Liver (tissue), 9 donors: ENCODE measurements around the gene CCNG1. TPM values are rescaled to one million over a fixed set of nuclear protein-coding genes. Genes with fewer than 3 reads are reported as not detected.
"Not testable (repeated sequence)": the region's sequence is repeated elsewhere in the genome, so short reads cannot be mapped to it uniquely, and the experiment has no call there.

Experiments used
- DNase-seq: peaks from one replicate; pipeline ENCODE4 v3.0.0-alpha.2; 2017; ENCODE audit warnings: low spot score
- H3K27ac ChIP-seq, 2 donors: one replicate each; pipeline ENCODE4 v1.7.0; 2013; ENCODE audit warnings: inconsistent platforms in 2 of 2, low read length in 2 of 2, control low read depth in 1 of 2, low read depth in 1 of 2, mild to moderate bottlenecking in 1 of 2
- H3K27me3 ChIP-seq, 4 donors: one replicate each; pipeline versions ENCODE4 v1.6.1 to v1.7.0; 2013; ENCODE audit warnings: low read length in 3 of 4, inconsistent platforms in 1 of 4, mild to moderate bottlenecking in 1 of 4, moderate library complexity in 1 of 4; ENCODE audit not compliant: control insufficient read depth in 4 of 4, insufficient read depth in 4 of 4
- H3K36me3 ChIP-seq, 4 donors: one replicate each; pipeline versions ENCODE4 v1.6.1 to v1.7.0; 2013; ENCODE audit warnings: low read length in 3 of 4, mild to moderate bottlenecking in 3 of 4, low read depth in 1 of 4, moderate library complexity in 1 of 4; ENCODE audit not compliant: control insufficient read depth in 4 of 4, insufficient read depth in 3 of 4
- H3K4me1 ChIP-seq, 4 donors: one replicate each; pipeline versions ENCODE4 v1.6.1 to v1.7.0; 2013; ENCODE audit warnings: low read length in 3 of 4, mild to moderate bottlenecking in 3 of 4, moderate library complexity in 1 of 4; ENCODE audit not compliant: control insufficient read depth in 4 of 4, insufficient read depth in 4 of 4
- H3K4me3 ChIP-seq, 3 donors: one replicate each; pipeline versions ENCODE4 v1.6.1 to v1.7.0; 2013; ENCODE audit warnings: low read length in 3 of 3, control low read depth in 1 of 3, low read depth in 1 of 3, mild to moderate bottlenecking in 1 of 3
- H3K9ac ChIP-seq, 2 donors: one replicate each; pipeline ENCODE4 v1.7.0; 2013; ENCODE audit warnings: low read length in 2 of 2, mild to moderate bottlenecking in 2 of 2, moderate library complexity in 2 of 2, control low read depth in 1 of 2, low read depth in 1 of 2
- H3K9me3 ChIP-seq, 4 donors: one replicate each; pipeline versions ENCODE4 v1.6.1 to v1.7.0; 2013; ENCODE audit warnings: low read length in 3 of 4; ENCODE audit not compliant: control insufficient read depth in 4 of 4
- CTCF ChIP-seq: fragments of 150-350 bp; IDR thresholded peaks from 2 replicates; pipeline ENCODE4 v1.5.1; 2017; ENCODE audit warnings: improper control_type of control experiment, low read depth, low read length; ENCODE audit not compliant: missing input control
- EGR1 ChIP-seq, 2 donors: IDR thresholded peaks; 2 replicates each; pipeline ENCODE4 v1.6.1; 2016 to 2018; ENCODE audit warnings: antibody characterized with exemption in 2 of 2, low read depth in 2 of 2
- FOXA1 ChIP-seq: IDR thresholded peaks from 2 replicates; pipeline ENCODE4 v1.6.1; 2016; ENCODE audit warnings: antibody characterized with exemption
- FOXA2 ChIP-seq: IDR thresholded peaks from 2 replicates; pipeline ENCODE4 v1.6.1; 2016; ENCODE audit warnings: antibody characterized with exemption
- GABPA ChIP-seq, 2 donors: IDR thresholded peaks in 1 of 2; conservative IDR thresholded peaks in 1 of 2; 2 replicates each; pipeline ENCODE4 v1.6.1; 2016; ENCODE audit warnings: antibody characterized with exemption in 2 of 2, mild to moderate bottlenecking in 1 of 2, moderate library complexity in 1 of 2
- HNF4A ChIP-seq, 2 donors: conservative IDR thresholded peaks; 2 replicates each; pipeline ENCODE4 v1.6.1; 2016; ENCODE audit warnings: antibody characterized with exemption in 2 of 2, mild to moderate bottlenecking in 2 of 2
- HNF4G ChIP-seq: IDR thresholded peaks from 2 replicates; pipeline ENCODE4 v1.6.1; 2016; ENCODE audit warnings: antibody characterized with exemption
- JUND ChIP-seq, 2 donors: IDR thresholded peaks; 2 replicates each; pipeline ENCODE4 v1.6.1; 2016; ENCODE audit warnings: antibody characterized with exemption in 2 of 2
- NR2F2 ChIP-seq: IDR thresholded peaks from 2 replicates; pipeline ENCODE4 v1.6.1; 2016; ENCODE audit warnings: antibody characterized with exemption
- RAD21 ChIP-seq, 2 donors: IDR thresholded peaks; 2 replicates each; pipeline ENCODE4 v1.6.1; 2016; ENCODE audit warnings: antibody characterized with exemption in 2 of 2, mild to moderate bottlenecking in 2 of 2
- REST ChIP-seq: IDR thresholded peaks from 2 replicates; pipeline ENCODE4 v1.6.1; 2016; ENCODE audit warnings: antibody characterized with exemption, mild to moderate bottlenecking
- RXRA ChIP-seq, 2 donors: IDR thresholded peaks; 2 replicates each; pipeline ENCODE4 v1.6.1; 2017 to 2018; ENCODE audit warnings: antibody characterized with exemption in 2 of 2, mild to moderate bottlenecking in 1 of 2
- SP1 ChIP-seq: IDR thresholded peaks from 2 replicates; pipeline ENCODE4 v1.6.1; 2018; ENCODE audit warnings: antibody characterized with exemption, mild to moderate bottlenecking
- TAF1 ChIP-seq: conservative IDR thresholded peaks from 2 replicates; pipeline ENCODE4 v1.6.1; 2016; ENCODE audit warnings: antibody characterized with exemption, mild to moderate bottlenecking
- YY1 ChIP-seq: IDR thresholded peaks from 2 replicates; pipeline ENCODE4 v1.6.1; 2016; ENCODE audit warnings: antibody characterized with exemption, mild to moderate bottlenecking
- WGBS: extraction: QIAGEN DNeasy Blood & Tissue Kit; methylation state at CpG from one replicate; pipeline ENCODE4 v1.1.7; 2013; 5-methylcytosine and 5-hydroxymethylcytosine counted together
- polyA plus RNA-seq, 2 donors: library from polyadenylated mRNA; stranded (reverse) in 1 of 2; unstranded in 1 of 2; fragments of 200-250 nt in 1 of 2; fragments of >200 nt in 1 of 2; fragmentation: Nextera tagmentation in 1 of 2; extraction: Ambion mirVana in 1 of 2; gene quantifications; one replicate each; pipeline versions ENCODE4 v1.2.1 to v1.2.3, GENCODE V29; 2013 to 2015
- total RNA-seq, 2 donors: library from RNA; depleted of rRNA; stranded (reverse); fragments of >200 nt; gene quantifications; one replicate each; pipeline ENCODE4 v1.2.3, GENCODE V29; 2014
- TF ChIP-seq, protein P1 (sequence below): IDR thresholded peaks from 2 replicates; pipeline ENCODE4 v1.6.1; 2016; ENCODE audit warnings: antibody characterized with exemption
- TF ChIP-seq, protein P2 (sequence below): IDR thresholded peaks from 2 replicates; pipeline ENCODE4 v1.6.1; 2016; ENCODE audit warnings: antibody characterized with exemption
- TF ChIP-seq, protein P3 (sequence below): IDR thresholded peaks from 2 replicates; pipeline ENCODE4 v1.6.1; 2016; ENCODE audit warnings: antibody characterized with exemption
- donor health status: healthy.
- donor health status: healthy.
- donor health status: healthy.
- donor health status: healthy.
- donor health status: healthy.

CCNG1 gene
- total and polyA plus RNA-seq, 4 donors = 30.9 to 93.7 (median 74.1) TPM

GRCh38 chr5:163451489-163451888, 14.1 kb downstream of the CCNG1 start (continued):
- TF ChIP-seq CTCF = no peak

GRCh38 chr5:163453705-163454104, 16.3 kb downstream of the CCNG1 start:
- H3K36me3 ChIP-seq = peaks cover 2 to 21% (median 9%) of the 10 kb centered on the region in 4 donors
- H3K9me3 ChIP-seq = no peaks in the 10 kb centered on the region
- no peak for DNase-seq

DNA sequence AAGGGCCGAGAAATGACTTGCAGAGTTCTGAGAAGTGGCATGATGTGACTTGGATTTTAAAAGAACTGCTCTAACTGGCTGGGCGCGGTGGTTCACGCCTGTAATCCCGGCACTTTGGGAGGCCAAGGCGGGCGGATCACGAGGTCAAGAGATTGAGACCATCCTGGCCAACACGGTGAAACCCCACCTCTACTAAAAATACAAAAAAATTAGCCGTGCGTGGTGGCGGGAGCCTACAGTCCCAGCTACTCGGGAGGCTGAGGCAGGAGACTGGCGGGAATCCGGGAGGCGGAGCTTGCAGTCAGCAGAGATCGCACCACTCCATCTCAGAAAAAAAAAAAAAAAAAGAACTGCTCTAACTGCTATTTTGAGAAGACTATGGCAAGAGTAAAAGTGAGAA, 18.0 kb downstream of the CCNG1 start:
- H3K27ac ChIP-seq, DNase-seq, H3K9ac ChIP-seq, H3K27me3 ChIP-seq, H3K9me3 ChIP-seq, H3K4me3 ChIP-seq: not testable (repeated sequence)
- 97% methylated on average over 17 of the region's 17 CpGs for WGBS
- H3K4me1 ChIP-seq = peaks cover 8 to 14% (median 10%) of the 10 kb centered on the region in 4 donors
- H3K36me3 ChIP-seq = peaks cover 0 to 18% (median 8%) of the 10 kb centered on the region in 4 donors

More at GRCh38 chr5:163453705-163454104, 16.3 kb downstream of the CCNG1 start:
- Histone ChIP-seq H3K27me3 (no peaks in the 10 kb centered on the region), H3K4me1 (peaks cover 5 to 8% (median 5%) of the 10 kb centered on the region in 4 donors), H3K9ac (no peak overlapping the region), H3K27ac (no peak overlapping the region), H3K4me3 (no peak overlapping the region)
- TF ChIP-seq, protein P1, sequence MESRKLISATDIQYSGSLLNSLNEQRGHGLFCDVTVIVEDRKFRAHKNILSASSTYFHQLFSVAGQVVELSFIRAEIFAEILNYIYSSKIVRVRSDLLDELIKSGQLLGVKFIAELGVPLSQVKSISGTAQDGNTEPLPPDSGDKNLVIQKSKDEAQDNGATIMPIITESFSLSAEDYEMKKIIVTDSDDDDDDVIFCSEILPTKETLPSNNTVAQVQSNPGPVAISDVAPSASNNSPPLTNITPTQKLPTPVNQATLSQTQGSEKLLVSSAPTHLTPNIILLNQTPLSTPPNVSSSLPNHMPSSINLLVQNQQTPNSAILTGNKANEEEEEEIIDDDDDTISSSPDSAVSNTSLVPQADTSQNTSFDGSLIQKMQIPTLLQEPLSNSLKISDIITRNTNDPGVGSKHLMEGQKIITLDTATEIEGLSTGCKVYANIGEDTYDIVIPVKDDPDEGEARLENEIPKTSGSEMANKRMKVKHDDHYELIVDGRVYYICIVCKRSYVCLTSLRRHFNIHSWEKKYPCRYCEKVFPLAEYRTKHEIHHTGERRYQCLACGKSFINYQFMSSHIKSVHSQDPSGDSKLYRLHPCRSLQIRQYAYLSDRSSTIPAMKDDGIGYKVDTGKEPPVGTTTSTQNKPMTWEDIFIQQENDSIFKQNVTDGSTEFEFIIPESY = no peak
- TF ChIP-seq SP1 (no peak), HNF4A (conservative IDR thresholded peaks at IDR 0.05) (no peak), GABPA (IDR thresholded peaks at IDR 0.05 in 1 of 2, conservative IDR thresholded peaks at IDR 0.05 in 1 of 2) (no peak), TAF1 (no peak), JUND (IDR thresholded peaks at IDR 0.05) (no peak), RXRA (IDR thresholded peaks at IDR 0.05) (no peak), FOXA2 (no peak), EGR1 (IDR thresholded peaks at IDR 0.05; ENCODE audit: low read depth in 2 of 2) (no peak), YY1 (no peak), REST (no peak), FOXA1 (no peak), HNF4G (no peak), NR2F2 (no peak), RAD21 (IDR thresholded peaks at IDR 0.05) (no peak)
- TF ChIP-seq, protein P2, sequence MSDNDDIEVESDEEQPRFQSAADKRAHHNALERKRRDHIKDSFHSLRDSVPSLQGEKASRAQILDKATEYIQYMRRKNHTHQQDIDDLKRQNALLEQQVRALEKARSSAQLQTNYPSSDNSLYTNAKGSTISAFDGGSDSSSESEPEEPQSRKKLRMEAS = no peak
- TF ChIP-seq, protein P3, sequence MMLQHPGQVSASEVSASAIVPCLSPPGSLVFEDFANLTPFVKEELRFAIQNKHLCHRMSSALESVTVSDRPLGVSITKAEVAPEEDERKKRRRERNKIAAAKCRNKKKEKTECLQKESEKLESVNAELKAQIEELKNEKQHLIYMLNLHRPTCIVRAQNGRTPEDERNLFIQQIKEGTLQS = no peak
- 56% methylated on average over 1 of the region's 1 CpG for WGBS
